ENCODE data around the gene CACNB4. TPM values are rescaled to one million over a fixed set of nuclear protein-coding genes. Genes with fewer than 3 reads are reported as not detected.

CACNB4 gene
- total RNA-seq, 2 experiments from 2014 or later = 0.06 to 0.76 TPM

DNA sequence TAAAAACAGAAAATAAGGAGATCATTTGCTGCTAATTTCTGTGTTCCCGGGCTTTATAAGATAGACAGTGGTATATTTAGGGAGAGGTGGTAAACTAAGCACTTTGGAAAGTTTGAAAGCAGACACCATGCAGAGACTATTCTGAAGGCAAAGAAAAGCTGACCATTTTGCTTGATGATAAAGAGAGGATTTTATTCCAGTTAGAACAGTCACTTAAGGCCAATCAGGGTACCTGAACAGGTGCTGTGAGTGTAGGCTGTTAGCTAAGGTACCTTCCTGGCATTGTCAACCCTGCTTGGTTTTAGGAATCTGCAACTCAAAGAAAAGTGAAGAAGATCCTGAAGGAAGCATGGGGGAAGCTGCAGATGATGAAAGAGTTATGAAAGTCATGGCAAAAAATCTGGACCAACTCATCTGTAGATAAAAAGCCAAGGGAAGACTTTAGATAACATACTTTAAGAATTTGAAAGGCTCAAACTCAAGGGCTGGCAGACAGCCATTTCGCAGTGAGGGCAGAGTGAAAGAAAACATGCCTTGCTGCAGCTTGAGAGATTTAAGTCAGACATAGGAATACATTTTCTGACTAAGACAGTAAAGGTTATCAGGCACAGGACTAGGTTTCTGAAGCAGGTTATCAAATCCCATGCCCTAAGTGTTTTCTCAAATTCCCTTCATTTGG lies 190.5 kb downstream of the CACNB4 start:
- H3K9me3 ChIP-seq (ENCODE audit: low read length) = no peaks in the 10 kb centered on the region
- no peaks in the 10 kb centered on the region for H3K79me2 ChIP-seq (ENCODE audit: insufficient read depth, low read depth, low read length)
- intact Hi-C loops (cut with micrococcal nuclease; ENCODE audit: unreplicated experiment) = no loop called here
- H3K36me3 ChIP-seq (ENCODE audit: insufficient read depth, low read length) = no peaks in the 10 kb centered on the region
- no peak overlapping the region for H2AFZ ChIP-seq (ENCODE audit: low read length)
- BruUV-seq (replicated peaks) = no TSS peak
- TF ChIP-seq, protein P1, sequence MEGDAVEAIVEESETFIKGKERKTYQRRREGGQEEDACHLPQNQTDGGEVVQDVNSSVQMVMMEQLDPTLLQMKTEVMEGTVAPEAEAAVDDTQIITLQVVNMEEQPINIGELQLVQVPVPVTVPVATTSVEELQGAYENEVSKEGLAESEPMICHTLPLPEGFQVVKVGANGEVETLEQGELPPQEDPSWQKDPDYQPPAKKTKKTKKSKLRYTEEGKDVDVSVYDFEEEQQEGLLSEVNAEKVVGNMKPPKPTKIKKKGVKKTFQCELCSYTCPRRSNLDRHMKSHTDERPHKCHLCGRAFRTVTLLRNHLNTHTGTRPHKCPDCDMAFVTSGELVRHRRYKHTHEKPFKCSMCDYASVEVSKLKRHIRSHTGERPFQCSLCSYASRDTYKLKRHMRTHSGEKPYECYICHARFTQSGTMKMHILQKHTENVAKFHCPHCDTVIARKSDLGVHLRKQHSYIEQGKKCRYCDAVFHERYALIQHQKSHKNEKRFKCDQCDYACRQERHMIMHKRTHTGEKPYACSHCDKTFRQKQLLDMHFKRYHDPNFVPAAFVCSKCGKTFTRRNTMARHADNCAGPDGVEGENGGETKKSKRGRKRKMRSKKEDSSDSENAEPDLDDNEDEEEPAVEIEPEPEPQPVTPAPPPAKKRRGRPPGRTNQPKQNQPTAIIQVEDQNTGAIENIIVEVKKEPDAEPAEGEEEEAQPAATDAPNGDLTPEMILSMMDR (conservative IDR thresholded peaks at IDR 0.05; ENCODE audit: low read length) = no peak
- no peak for TF ChIP-seq EZH2phosphoT487 (IDR thresholded peaks at IDR 0.05; ENCODE audit: borderline replicate concordance, low read depth, low read length)
- ChIA-PET CTCF (ENCODE audit: unreplicated experiment) (no interaction called here), POLR2A (interaction anchor here (0.6 kb wide), 2 partner anchors 118 to 698 kb away, joined by 3 to 8 read pairs; no protein-coding TSS in a partner anchor)
- H3K27ac ChIP-seq (ENCODE audit: low read depth, low read length, poor library complexity, severe bottlenecking) = no peak overlapping the region
- H3K4me3 ChIP-seq (ENCODE audit: low read depth, low read length, poor library complexity, severe bottlenecking) = no peak overlapping the region
- no peaks in the 10 kb centered on the region for H3K9me2 ChIP-seq (ENCODE audit: insufficient read depth, low read length)
- no peak for DNase-seq (ENCODE audit: low spot score)
- H3K4me1 ChIP-seq (ENCODE audit: insufficient read depth, low read length, poor library complexity, severe bottlenecking) = no peaks in the 10 kb centered on the region
- no peak overlapping the region for H3K4me2 ChIP-seq (ENCODE audit: low read length)
- no peaks in the 10 kb centered on the region for H4K20me1 ChIP-seq (ENCODE audit: insufficient read depth, low read length)

DNA sequence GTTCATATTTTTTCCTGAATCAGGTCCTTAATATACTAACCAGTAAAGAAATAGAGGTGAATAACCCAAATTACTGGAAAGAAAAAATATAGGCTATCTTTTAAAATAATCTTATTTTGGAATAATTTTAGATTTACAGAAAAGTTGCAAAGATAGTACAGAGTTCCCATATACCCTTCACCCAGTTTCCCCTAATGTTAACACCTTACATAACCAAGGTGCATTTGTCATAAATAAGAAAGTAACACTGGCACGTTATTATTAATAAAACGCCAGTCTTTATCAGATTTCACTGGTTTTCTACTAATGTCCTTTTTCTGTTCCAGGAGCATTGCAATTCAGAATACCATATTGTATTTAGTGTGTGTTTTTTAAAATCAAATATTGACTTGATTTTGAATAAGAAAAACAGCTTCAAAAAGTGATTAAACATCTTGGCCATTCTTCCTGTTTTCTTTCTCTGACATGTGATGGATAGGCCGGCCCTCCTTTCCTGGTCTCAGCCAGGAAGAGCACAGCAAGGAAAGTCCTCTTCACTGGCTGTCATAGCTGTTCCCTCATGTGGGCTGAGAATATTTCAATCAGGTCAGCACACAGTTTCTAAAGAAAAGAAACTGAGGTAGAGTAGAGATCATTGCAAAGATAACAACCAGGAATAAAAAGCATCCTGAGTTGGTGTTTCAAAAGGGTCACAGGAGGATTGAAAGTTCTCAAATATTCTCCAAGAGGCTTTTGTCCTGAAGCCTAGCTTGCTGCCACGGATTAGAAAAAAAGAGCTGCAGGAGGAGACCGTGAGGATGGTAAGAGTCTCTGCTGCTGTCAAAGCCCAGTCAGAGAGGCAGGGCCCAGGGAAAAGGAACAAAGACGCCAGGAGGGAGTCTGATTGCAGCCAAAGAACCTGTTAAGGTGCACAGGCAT lies 191.3 kb downstream of the CACNB4 start:
- BruUV-seq (replicated peaks) = no TSS peak

More for the DNA sequence above, 191.3 kb downstream of the CACNB4 start:
- POLR2A ChIA-PET = interaction anchor here (0.5 to 0.8 kb wide), 3 partner anchors 177 to 1149 kb away, joined by 3 to 8 read pairs (median 7); no protein-coding TSS in a partner anchor
- H3K4me1 ChIP-seq (ENCODE audit: insufficient read depth, low read length, poor library complexity, severe bottlenecking) = no peaks in the 10 kb centered on the region
- H3K9me3 ChIP-seq (ENCODE audit: low read length) = no peaks in the 10 kb centered on the region
- intact Hi-C loops (cut with micrococcal nuclease; ENCODE audit: unreplicated experiment) = no loop called here
- no peak overlapping the region for H2AFZ ChIP-seq (ENCODE audit: low read length)
- no peaks in the 10 kb centered on the region for H3K36me3 ChIP-seq (ENCODE audit: insufficient read depth, low read length)
- no peaks in the 10 kb centered on the region for H4K20me1 ChIP-seq (ENCODE audit: insufficient read depth, low read length)
- H3K9me2 ChIP-seq (ENCODE audit: insufficient read depth, low read length) = no peaks in the 10 kb centered on the region
- H3K4me3 ChIP-seq (ENCODE audit: low read depth, low read length, poor library complexity, severe bottlenecking) = no peak overlapping the region
- no peak overlapping the region for H3K27ac ChIP-seq (ENCODE audit: low read depth, low read length, poor library complexity, severe bottlenecking)
- no peak for DNase-seq (ENCODE audit: low spot score)
- no peak overlapping the region for H3K4me2 ChIP-seq (ENCODE audit: low read length)
- CTCF ChIA-PET (ENCODE audit: unreplicated experiment) = no interaction called here
- H3K79me2 ChIP-seq (ENCODE audit: insufficient read depth, low read depth, low read length) = no peaks in the 10 kb centered on the region
- TF ChIP-seq EZH2phosphoT487 (IDR thresholded peaks at IDR 0.05; ENCODE audit: borderline replicate concordance, low read depth, low read length) = no peak
- TF ChIP-seq, protein P1 (conservative IDR thresholded peaks at IDR 0.05; ENCODE audit: low read length) = no peak

Data from OCI-LY7 (cell line).